HCT116 (cell line): ENCODE measurements around the gene PRR14.

Experiments used
- CTCF ChIP-seq, 3 experiments: fragments of 200-600 bp in 1 of 3; sonication (generic) in 1 of 3; IDR thresholded peaks in 2 of 3; conservative IDR thresholded peaks in 1 of 3; 2 replicates each; pipeline ENCODE4 v1.5.1; 2012 to 2017; ENCODE audit warnings: low read depth in 2 of 3, low read length in 2 of 3, antibody characterized with exemption in 1 of 3, borderline replicate concordance in 1 of 3, control low read depth in 1 of 3, mild to moderate bottlenecking in 1 of 3, mixed read lengths in 1 of 3, mixed run types in 1 of 3, moderate library complexity in 1 of 3; ENCODE audit not compliant: insufficient read depth in 1 of 3
- EZH2 ChIP-seq: fragments of 200-600 bp; sonication (generic); IDR thresholded peaks from 2 replicates; pipeline ENCODE4 v1.6.1; 2017; ENCODE audit warnings: antibody characterized with exemption, mixed run types

GRCh38 chr16:30603945-30604315 lies 46.8 kb upstream of the PRR14 start:
- no peak for TF ChIP-seq EZH2
- TF ChIP-seq CTCF (IDR thresholded peaks at IDR 0.05 in 2 of 3, conservative IDR thresholded peaks at IDR 0.05 in 1 of 3; ENCODE audit: borderline replicate concordance in 1 of 3, insufficient read depth in 1 of 3, low read depth in 2 of 3, low read length in 2 of 3), result no peak
